Mesendoderm (in vitro differentiated cells): ENCODE results near the gene CALCB.
"Not testable (repeated sequence)": the region's sequence is repeated elsewhere in the genome, so short reads cannot be mapped to it uniquely, and the experiment has no call there.

Source experiments
- DNase-seq: peaks from one replicate; pipeline ENCODE4 v3.0.0; 2013
- H2AK5ac ChIP-seq: 2 replicates; pipeline ENCODE4 v1.6.1; 2013; ENCODE audit warnings: low read length, inconsistent platforms
- H2BK120ac ChIP-seq: 2 replicates; pipeline ENCODE4 v1.6.1; 2013; ENCODE audit warnings: low read depth, mild to moderate bottlenecking, low read length, moderate library complexity, mixed read lengths
- H2BK15ac ChIP-seq: replicated peaks from 2 replicates; pipeline ENCODE4 v1.6.1; 2013; ENCODE audit warnings: low read depth, mild to moderate bottlenecking, moderate library complexity
- H2BK5ac ChIP-seq: 2 replicates; pipeline ENCODE4 v1.6.1; 2013; ENCODE audit warnings: low read length, inconsistent platforms
- H3K18ac ChIP-seq: 2 replicates; pipeline ENCODE4 v1.6.1; 2013; ENCODE audit warnings: mild to moderate bottlenecking, low read length, mixed read lengths
- H3K23ac ChIP-seq: one replicate; pipeline ENCODE4 v1.6.1; 2013; ENCODE audit warnings: low read length
- H3K27ac ChIP-seq: 2 replicates; pipeline ENCODE4 v1.5.1; 2013; ENCODE audit warnings: low read depth, mild to moderate bottlenecking, inconsistent platforms, low read length, moderate library complexity
- H3K27me3 ChIP-seq: 2 replicates; pipeline ENCODE4 v1.6.1; 2013; ENCODE audit warnings: low read length, control low read depth, mild to moderate bottlenecking, inconsistent platforms; ENCODE audit not compliant: insufficient read depth, poor library complexity
- H3K36me3 ChIP-seq: 2 replicates; pipeline ENCODE4 v1.6.1; 2013; ENCODE audit warnings: low read length, inconsistent platforms; ENCODE audit not compliant: control insufficient read depth, insufficient read depth
- H3K4ac ChIP-seq: one replicate; pipeline ENCODE4 v1.6.1; 2013; ENCODE audit warnings: low read depth, mild to moderate bottlenecking, low read length, moderate library complexity
- H3K4me1 ChIP-seq: 2 replicates; pipeline ENCODE4 v1.6.1; 2013; ENCODE audit warnings: low read depth, low read length, inconsistent platforms; ENCODE audit not compliant: control insufficient read depth
- H3K4me2 ChIP-seq: 2 replicates; pipeline ENCODE4 v1.6.1; 2013; ENCODE audit warnings: low read length
- H3K4me3 ChIP-seq: 2 replicates; pipeline ENCODE4 v1.5.1; 2013; ENCODE audit warnings: mild to moderate bottlenecking, low read length
- H3K56ac ChIP-seq: one replicate; pipeline ENCODE4 v1.6.1; 2013; ENCODE audit warnings: low read length
- H3K79me1 ChIP-seq: 2 replicates; pipeline ENCODE4 v1.6.1; 2013; ENCODE audit warnings: low read length, inconsistent platforms
- H3K79me2 ChIP-seq: 2 replicates; pipeline ENCODE4 v1.6.1; 2013; ENCODE audit warnings: mild to moderate bottlenecking, low read length; ENCODE audit not compliant: control insufficient read depth, insufficient read depth
- H3K9ac ChIP-seq: 2 replicates; pipeline ENCODE4 v1.6.1; 2013; ENCODE audit warnings: low read length, inconsistent platforms
- H4K5ac ChIP-seq: one replicate; pipeline ENCODE4 v1.6.1; 2013; ENCODE audit warnings: low read length
- H4K8ac ChIP-seq: one replicate; pipeline ENCODE4 v1.6.1; 2013; ENCODE audit warnings: low read depth, mild to moderate bottlenecking, control low read depth, low read length, moderate library complexity
- WGBS: extraction: QIAGEN DNeasy Blood & Tissue Kit; methylation state at CpG from one replicate; pipeline ENCODE4 v1.1.7; 2013; ENCODE audit warnings: low lambda C conversion rate, missing lambda C conversion rate; ENCODE audit not compliant: insufficient coverage; ENCODE audit errors: extremely low coverage; 5-methylcytosine and 5-hydroxymethylcytosine counted together

The CALCB gene

DNA sequence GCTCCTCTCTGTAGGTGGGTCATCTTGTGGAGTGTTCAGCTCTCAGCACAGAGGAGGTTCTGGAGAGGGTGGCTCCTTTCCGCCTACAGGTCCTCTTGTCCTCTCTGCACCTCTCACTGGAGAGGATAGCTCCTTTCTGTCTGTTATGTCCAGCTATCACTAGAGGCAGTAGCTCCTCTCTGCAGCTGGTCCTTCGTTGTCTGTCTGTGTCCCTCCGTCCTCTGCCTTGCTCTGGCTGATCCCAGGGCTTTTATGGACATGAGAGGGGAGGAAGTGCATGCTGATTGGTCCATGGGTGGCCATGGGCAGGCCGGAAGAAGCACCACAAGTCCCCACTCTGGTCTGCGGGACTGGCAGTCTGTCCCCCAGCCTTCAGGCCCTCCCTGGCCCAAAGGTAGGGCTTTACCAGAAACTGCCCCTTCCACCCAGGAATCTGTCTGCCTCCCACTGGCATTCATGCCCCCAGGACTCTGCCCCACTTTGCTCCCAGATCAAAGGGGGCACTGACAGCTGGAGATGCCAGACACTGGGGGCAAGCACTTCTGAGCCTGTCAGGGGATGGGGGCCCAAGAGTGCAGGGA lies 38.6 kb upstream of the CALCB start:
- Histone ChIP-seq H3K4ac (no peak overlapping the region), H3K79me1 (no peaks in the 10 kb centered on the region), H3K4me2 (no peak overlapping the region), H4K5ac (no peak overlapping the region), H4K8ac (no peak overlapping the region), H2AK5ac (no peak overlapping the region), H3K27me3 (no peaks in the 10 kb centered on the region), H3K36me3 (no peaks in the 10 kb centered on the region), H3K27ac (no peak overlapping the region), H3K9ac (no peak overlapping the region), H2BK120ac (no peak overlapping the region), H3K23ac (no peak overlapping the region), H3K18ac (no peak overlapping the region), H2BK15ac (no peak overlapping the region), H3K4me3 (no peak overlapping the region), H2BK5ac (no peak overlapping the region), H3K56ac (no peak overlapping the region), H3K4me1 (no peaks in the 10 kb centered on the region), H3K79me2 (no peaks in the 10 kb centered on the region)
- no CpG with 5 or more reads among the region's 5 CpGs for WGBS
- peak; percentile 12 for DNase-seq

DNA sequence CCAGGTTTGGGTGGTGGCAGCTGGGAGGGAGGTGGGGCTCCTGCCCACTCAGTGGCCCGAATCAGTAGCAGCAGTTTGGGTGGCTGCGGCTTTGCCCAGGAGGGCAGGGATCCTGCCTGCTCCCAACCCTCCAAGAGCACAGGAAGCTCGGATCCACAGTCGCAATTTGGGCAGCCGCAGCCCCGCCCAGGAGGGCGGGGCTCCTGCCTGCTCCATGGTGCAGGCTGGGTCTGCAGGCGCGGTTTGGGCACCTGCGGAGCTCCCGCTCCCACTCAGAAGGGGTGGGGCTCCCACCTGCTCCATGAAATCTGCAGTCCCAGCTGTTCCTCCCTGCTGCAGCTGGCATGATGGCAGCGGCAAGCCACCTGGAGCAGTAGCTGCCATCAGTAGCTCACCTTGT lies 38.1 kb upstream of the CALCB start:
- Histone ChIP-seq H4K5ac (no peak overlapping the region), H2BK15ac (no peak overlapping the region), H3K27me3 (no peaks in the 10 kb centered on the region), H3K4me1 (no peaks in the 10 kb centered on the region), H3K9ac (no peak overlapping the region), H3K23ac (no peak overlapping the region), H3K4me3 (no peak overlapping the region), H3K18ac (no peak overlapping the region), H2BK5ac (no peak overlapping the region), H3K4ac (no peak overlapping the region), H3K27ac (no peak overlapping the region), H4K8ac (no peak overlapping the region), H2BK120ac (no peak overlapping the region), H3K79me2 (no peaks in the 10 kb centered on the region), H3K79me1 (no peaks in the 10 kb centered on the region), H3K4me2 (no peak overlapping the region), H2AK5ac (no peak overlapping the region), H3K36me3 (no peaks in the 10 kb centered on the region), H3K56ac (no peak overlapping the region)
- WGBS, result no CpG with 5 or more reads among the region's 12 CpGs
- DNase-seq, result peak; percentile 55

DNA sequence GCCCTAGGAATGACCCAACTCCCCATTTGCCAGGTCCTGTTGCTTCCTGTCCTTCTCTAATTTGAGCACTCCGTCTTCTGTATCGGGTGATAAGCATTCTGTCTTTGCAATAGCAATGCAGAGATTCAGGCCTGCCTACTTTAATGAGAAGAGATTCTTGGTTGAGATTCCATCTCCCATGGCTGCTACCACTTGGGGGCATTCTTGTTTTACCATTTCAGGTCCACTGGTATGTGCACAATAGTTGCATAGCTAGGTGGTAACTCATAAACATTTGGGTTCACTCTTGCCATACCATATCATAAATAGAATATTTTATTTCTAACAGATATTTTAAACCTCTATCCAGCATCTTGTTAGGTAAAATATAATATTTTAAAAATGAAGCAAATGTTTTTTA lies 34.4 kb upstream of the CALCB start:
- Histone ChIP-seq H3K79me1 (no peaks in the 10 kb centered on the region), H3K4me3 (no peak overlapping the region), H4K5ac (no peak overlapping the region), H3K18ac (no peak overlapping the region), H3K56ac (no peak overlapping the region), H3K9ac (no peak overlapping the region), H3K4me2 (no peak overlapping the region), H3K23ac (no peak overlapping the region), H3K36me3 (no peaks in the 10 kb centered on the region), H3K4ac (no peak overlapping the region), H2BK120ac (no peak overlapping the region), H2BK15ac (no peak overlapping the region), H3K4me1 (no peaks in the 10 kb centered on the region), H2BK5ac (no peak overlapping the region), H3K27me3 (no peaks in the 10 kb centered on the region), H3K27ac (no peak overlapping the region), H3K79me2 (no peaks in the 10 kb centered on the region), H2AK5ac (no peak overlapping the region), H4K8ac (no peak overlapping the region)
- no CpG with 5 or more reads among the region's 2 CpGs for WGBS
- peak; percentile 27 for DNase-seq

DNA sequence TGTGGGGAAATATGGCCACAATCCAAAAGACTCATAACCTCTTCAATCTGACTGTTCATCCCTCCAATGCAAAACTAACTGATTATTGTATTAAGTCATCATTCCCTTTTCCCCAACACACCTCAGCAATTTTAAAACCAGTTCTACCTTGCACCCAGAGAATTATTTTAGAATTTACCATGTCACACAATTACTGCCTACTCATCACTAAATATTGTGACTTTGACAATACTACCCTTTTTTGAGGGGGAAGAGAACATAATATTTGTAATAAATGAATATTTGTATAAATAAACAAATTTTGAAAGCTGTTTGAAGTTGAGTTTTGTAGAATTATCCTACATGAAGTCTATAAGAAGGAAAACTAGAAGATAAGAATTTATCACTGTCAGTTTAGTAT lies 28.2 kb upstream of the CALCB start:
- no peak for DNase-seq
- Histone ChIP-seq H3K4me3 (no peak overlapping the region), H3K18ac (no peak overlapping the region), H4K8ac (no peak overlapping the region), H3K4me2 (no peak overlapping the region), H2AK5ac (no peak overlapping the region), H3K4me1 (no peaks in the 10 kb centered on the region), H3K36me3 (no peaks in the 10 kb centered on the region), H3K79me2 (no peaks in the 10 kb centered on the region), H3K9ac (no peak overlapping the region), H4K5ac (no peak overlapping the region), H3K27ac (no peak overlapping the region), H2BK120ac (no peak overlapping the region), H2BK5ac (no peak overlapping the region), H3K4ac (no peak overlapping the region), H3K56ac (no peak overlapping the region), H3K23ac (no peak overlapping the region), H3K27me3 (no peaks in the 10 kb centered on the region), H2BK15ac (no peak overlapping the region), H3K79me1 (no peaks in the 10 kb centered on the region)

DNA sequence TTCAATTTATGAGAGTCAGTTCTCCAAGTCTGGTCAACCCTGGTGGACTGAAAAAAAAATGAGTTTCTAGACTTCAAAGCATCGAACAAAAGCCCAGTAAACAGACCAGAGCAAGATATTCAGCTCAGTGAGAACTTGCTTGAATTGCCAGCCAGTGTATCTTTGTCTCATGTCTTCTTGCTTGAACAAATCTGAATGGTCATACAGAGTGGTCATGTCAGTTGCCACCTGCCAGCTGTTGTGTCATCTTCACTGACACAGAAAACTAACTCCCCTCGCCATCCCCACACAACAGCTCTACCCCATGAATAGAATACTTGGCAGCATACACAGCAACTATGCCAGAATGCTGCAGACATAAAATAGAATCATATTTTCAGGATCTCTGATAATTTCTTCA lies 27.5 kb upstream of the CALCB start:
- H4K5ac ChIP-seq, result no peak overlapping the region
- no peaks in the 10 kb centered on the region for H3K4me1 ChIP-seq
- H2BK5ac ChIP-seq, result no peak overlapping the region
- H3K27ac ChIP-seq, result no peak overlapping the region
- no peak overlapping the region for H3K9ac ChIP-seq
- no peaks in the 10 kb centered on the region for H3K79me2 ChIP-seq
- H3K4ac ChIP-seq, result no peak overlapping the region
- no peaks in the 10 kb centered on the region for H3K79me1 ChIP-seq
- no peak overlapping the region for H3K56ac ChIP-seq
- H2BK120ac ChIP-seq, result no peak overlapping the region
- no peak for DNase-seq
- WGBS, result no CpG with 5 or more reads among the region's 2 CpGs
- H3K23ac ChIP-seq, result no peak overlapping the region
- H3K18ac ChIP-seq, result no peak overlapping the region
- no peak overlapping the region for H2BK15ac ChIP-seq
- no peaks in the 10 kb centered on the region for H3K36me3 ChIP-seq
- no peak overlapping the region for H2AK5ac ChIP-seq
- no peak overlapping the region for H3K4me2 ChIP-seq
- no peak overlapping the region for H4K8ac ChIP-seq
- no peaks in the 10 kb centered on the region for H3K27me3 ChIP-seq
- no peak overlapping the region for H3K4me3 ChIP-seq

DNA sequence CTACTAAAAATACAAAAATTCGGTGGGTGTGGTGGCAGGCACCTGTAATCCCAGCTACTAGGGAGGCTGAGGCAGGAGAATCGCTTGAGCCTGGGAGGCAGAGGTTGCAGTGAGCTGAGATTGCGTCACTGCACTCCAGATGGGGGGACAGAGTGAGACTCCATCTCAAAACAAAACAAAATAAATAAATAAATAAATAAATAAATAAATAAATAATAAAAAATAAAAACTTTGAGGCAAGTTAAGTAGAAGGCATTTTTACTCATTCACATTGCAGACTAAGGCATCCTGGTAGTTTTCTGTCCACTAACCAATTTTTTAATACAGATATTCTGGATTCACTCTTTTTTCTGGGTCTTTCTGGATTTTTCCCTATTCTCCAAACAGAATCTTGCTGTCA lies 26.7 kb upstream of the CALCB start:
- not testable (repeated sequence) for H3K79me1 ChIP-seq

More for the DNA sequence above, 26.7 kb upstream of the CALCB start:
- H4K5ac ChIP-seq, H2AK5ac ChIP-seq, H3K27ac ChIP-seq, H4K8ac ChIP-seq, H3K23ac ChIP-seq, H3K9ac ChIP-seq, H3K4me2 ChIP-seq, H3K56ac ChIP-seq, H2BK5ac ChIP-seq, H3K4me3 ChIP-seq, H3K79me2 ChIP-seq, H3K4ac ChIP-seq, DNase-seq, H2BK15ac ChIP-seq, H2BK120ac ChIP-seq, H3K18ac ChIP-seq, H3K4me1 ChIP-seq, H3K36me3 ChIP-seq, H3K27me3 ChIP-seq: not testable (repeated sequence)
- WGBS, result no CpG with 5 or more reads among the region's 3 CpGs
